ENCODE measurements around the gene KCNK2.

KCNK2 gene, protein sequence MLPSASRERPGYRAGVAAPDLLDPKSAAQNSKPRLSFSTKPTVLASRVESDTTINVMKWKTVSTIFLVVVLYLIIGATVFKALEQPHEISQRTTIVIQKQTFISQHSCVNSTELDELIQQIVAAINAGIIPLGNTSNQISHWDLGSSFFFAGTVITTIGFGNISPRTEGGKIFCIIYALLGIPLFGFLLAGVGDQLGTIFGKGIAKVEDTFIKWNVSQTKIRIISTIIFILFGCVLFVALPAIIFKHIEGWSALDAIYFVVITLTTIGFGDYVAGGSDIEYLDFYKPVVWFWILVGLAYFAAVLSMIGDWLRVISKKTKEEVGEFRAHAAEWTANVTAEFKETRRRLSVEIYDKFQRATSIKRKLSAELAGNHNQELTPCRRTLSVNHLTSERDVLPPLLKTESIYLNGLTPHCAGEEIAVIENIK

DNA sequence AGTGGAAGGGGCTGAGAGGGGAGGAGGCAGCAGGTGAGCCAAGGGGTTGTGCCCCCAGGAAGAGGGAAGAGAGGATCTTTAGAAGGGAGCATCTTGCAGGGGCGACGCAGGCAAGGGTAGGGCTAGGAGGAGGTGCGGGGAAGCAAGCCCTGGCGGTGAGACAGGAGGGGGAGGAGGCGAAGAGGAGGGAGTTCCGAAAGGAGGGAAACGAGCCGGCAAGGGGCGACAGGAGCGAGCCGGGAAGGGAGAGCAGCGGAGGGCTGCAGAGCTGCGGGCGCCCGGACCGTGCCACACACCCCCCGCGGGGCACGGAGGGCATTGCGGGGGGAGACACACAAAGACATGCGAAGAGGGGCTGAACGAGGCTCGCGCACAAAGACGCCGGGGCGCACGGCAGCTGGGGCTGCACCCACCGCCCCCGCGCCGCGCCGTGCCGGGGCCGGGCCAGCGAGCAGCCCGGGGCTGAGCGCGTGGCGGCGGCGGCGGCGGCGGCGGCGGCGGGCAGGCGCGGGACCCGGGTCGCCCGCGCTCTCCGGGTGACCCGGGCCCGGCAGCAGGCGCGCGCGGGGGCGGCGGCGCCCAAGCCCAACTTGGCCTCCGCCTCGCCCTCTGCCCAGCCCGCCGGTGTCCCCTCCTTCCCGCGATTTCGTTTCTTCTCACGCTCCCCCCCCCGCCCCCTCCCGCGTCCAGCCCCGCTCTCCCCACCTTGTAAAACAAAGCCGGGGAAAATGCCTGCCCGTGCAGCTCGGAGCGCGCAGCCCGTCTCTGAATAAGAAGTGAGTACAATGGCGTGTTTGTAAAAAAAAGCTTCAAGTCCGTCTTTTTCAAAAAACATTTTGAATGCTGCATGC, at the start of gene KCNK2:
KCNK2 (plus strand) TSS at position 206 of the 851 bp plus-strand sequence. CDS start 649 bp downstream, outside the sequence.
- peak; percentile 4 for DNase-seq

DNA sequence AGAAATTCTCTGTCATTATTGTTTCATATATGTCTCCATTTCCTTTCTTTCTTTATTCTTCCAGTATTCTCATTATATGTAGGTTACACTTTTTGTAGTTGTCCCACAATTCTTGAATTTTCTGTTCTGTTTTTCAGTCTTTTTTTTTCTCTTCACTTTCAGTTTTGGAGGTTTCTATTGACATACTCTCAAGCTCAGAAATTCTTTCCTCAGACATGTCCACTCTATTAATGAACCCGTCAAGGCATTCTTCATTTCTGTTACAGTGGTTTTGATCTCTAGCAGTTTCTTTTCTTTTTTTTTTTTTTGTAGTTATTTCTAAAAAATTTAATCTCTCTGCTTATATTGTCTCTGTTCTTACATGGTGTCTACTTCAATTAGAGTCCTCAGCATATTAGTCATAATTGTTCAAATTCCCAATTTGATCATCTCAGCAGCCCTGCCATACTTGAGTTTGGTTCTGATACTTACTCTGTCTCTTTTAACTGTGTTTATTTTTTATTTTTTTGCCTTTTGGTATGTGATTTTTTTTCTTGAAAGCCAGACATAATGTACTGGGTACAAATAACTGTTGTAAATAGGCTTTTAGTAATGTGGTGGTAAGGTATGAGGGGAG, 49.5 kb upstream of the KCNK2 start:
- DNase-seq, result no peak

DNA sequence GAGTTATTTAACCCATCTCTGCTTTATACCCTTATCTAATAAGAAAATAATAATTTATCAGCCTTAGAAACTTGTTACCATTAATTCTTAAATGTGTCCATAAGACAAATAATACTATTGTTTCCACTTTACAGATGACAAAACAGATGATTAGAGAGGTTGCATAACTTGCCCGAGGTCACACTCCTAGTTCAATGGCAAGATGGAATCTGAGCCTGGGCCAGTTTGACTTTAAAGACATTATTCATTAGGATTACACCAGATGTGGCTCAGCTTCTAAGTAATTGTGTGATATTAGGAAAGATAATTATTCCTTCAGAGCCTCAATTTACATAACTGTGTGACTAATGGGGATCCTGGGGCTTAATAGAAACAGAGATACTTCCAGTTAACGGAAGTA, 42.3 kb upstream of the KCNK2 start:
- no peak for DNase-seq

DNA sequence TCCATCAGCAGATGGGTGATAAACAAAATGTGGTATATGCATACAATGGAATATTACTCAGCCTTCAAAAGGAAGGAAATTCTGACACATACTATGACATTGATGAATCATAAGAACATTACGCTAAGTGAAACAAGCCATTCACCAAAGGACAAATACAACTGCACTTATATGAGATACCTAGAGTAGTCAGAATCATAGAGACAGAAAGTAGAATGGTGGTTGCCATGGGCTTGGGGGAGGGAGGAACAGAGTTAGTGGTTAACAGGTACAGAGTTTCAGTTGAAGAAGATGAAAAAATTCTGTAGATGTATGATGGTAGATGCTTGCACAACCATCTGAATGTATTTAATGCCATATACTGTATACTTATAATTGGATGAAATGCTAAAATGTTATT, 39.1 kb upstream of the KCNK2 start:
- DNase-seq, result no peak

DNA sequence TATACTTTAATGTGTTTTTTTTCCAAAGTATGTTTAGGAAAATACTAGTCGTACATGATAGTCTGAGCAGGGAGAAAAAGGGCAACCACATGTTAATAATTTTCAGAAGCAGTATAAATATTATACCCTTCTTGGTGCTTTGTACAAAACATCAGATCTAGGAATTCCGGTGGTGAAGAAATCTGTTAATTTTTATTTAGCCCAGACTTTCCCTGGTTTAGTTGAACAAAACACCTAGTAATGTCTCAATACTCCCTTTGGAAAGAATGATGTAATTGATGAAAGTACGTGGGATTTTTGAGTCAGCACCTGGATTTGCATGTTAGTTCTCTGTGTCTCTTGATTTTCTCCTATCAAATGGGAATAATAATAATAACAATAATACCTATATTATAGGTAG, 38.4 kb upstream of the KCNK2 start:
- no peak for DNase-seq

DNA sequence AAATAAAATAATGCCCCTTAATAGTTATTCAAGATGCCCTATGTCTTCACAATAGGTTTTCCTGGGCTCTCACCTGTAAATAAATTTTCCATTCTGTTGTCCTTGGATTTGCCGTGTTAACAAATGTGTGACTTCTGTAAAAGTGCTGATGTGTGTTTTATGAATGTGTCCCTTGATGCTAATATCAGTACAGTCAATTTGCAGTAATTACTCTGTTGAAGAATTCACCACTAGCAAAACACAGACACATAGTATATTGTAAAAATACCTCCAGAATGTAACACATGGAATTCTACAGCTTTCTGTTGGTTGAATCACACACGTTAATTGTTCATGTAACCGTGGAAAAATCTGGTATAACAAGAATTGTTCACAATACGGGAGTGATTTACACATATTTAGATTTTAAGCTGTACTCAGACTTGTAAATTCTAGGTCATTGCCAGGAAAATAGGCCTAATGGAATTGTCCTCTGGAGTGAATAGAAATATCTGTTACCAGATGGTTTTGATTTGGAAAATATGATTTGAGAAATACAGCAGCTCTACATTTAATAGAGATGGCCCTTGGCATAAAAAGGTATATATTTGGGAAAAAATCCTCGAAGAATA, 36.7 kb upstream of the KCNK2 start:
- DNase-seq, result no peak

DNA sequence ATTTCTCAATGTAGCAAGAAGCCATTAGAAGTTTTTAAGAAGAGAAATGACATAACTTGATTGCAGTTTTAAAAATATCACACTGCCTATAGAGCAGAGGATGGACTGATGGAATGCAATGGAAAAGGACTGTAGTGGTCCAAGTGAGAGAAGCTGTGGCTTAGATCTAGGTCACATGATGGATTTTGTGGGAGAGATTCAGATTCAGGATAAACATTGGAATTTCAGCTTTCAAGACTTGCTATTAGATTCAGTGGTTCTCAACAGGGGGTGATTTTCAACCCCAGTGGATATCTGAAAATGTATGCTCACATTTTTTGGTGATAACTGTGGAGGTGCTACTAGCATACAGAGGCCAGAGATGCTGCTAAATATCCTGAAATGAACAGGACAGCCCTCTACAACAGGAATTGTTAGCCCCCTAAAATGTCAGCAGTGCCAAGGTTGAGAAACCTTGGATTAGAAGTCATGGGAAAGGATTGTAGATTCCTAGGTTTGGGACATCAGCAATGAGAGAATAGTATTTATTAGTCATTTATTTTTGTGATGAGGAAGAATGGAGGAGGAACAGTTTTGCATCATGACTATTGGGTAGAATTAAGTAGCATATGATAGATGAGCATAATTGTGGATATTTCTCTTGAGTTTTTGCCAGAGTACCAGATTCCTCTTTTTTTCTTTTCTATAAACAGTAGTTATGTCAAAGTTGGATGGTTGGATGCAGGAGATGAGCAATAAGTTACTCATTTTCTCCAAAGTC, 30.1 kb upstream of the KCNK2 start:
- DNase-seq, result no peak

DNA sequence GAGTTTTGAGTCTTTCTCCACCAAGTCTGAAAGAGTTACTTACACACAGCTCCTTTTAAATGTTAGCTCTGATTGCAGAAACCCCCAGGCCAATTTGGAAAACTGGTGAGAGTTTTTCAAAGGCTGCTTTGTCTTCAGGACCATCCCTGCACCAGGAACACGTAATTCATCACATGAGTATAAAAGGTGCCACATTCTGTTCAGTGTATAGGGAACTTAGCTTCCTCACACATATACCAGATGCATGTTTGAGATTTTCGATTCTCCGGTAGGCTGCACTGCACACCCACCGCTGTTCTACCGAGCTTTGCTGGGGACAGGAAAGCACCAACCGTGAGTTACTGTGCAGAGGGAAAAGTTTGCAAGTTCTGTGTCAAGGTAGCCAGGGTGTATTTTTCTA, 28.3 kb upstream of the KCNK2 start:
- DNase-seq, result no peak

DNA sequence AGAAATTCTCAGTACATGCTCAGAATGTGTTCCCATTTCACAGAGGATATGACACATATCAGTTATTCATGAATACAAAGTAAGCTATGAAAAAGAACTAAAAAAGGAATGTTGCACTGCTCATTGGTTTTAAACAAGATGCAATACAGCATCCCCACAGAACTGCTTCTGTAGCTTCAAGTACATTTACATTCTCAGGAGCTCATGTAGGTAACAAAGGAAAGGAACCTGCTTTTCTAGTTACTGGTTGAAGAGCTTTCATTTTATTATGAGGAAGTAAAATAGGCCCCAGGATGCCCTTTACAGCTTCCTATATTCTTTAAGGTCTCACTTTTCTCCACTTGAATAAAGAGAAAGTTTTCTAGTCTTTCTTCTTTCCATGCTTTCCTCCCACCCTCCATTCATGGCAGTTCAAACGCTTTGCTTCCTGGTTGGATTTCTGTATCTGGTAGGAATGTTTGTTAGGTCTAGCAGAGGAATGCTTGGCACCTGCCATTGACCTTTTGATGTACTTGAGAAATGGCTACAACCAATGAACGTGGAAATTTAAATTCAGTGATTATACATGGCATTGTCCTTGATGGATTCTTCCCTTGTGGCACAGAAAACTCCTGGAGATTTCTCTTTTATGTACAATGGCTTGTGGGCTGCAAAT, 27.1 kb upstream of the KCNK2 start:
- DNase-seq, result no peak

DNA sequence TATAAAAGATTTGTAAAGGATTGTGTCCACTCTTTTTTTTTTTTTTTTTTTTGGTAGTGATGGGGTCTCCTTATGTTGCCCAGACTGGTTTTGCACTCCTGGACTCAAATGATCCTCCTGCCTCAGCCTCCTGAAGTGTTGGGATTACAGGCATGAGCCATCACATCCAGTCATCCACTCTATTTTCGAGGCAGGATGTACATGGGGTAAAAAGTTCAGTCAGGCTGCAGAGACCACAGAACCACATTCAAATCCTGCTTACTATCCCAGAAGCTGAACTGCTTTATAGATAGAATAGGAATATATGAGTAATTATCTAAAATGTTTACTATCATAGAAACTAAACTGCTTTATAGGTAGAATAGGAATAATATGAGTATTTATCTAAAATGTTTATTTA, 26.0 kb upstream of the KCNK2 start:
- DNase-seq, result no peak

DNA sequence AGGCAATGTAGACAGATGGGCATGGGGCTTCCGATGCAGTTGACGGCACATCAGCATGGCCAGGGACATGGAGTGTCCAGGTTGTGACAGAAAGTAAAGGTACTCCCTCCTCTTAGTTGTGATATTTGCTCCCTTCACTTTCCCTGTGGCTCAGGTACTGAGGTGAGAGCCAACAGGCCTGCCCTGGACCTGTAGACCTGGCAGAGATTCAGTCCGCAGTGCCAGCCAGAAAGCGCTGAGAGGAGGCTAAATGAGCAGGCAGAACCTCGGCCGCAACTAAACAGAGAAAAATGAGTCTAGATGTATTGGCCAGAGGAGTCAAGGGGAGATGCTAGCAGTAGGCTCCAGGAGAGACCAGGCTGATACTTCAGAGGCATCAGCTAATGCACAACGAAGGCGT, 22.6 kb upstream of the KCNK2 start:
- no peak for DNase-seq

DNA sequence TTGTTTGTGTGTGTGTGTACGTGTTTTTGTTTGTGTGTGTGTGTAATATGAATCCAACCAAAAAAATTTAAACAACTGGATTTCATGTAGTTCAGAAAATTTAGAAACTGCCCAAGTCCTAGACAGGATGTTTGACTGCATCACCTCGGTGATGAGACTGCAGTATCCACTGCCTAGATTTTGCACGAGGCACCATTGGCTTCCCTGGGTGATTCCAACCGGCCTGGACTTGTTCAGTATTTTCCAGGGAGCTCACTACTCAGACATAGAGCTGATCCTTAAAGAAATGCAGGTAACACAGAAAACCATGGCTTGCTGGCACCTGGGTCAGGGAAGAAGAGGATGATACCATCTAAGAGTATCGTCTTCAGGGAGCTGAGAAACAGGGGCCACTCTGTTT, 18.2 kb upstream of the KCNK2 start:
- no peak for DNase-seq

DNA sequence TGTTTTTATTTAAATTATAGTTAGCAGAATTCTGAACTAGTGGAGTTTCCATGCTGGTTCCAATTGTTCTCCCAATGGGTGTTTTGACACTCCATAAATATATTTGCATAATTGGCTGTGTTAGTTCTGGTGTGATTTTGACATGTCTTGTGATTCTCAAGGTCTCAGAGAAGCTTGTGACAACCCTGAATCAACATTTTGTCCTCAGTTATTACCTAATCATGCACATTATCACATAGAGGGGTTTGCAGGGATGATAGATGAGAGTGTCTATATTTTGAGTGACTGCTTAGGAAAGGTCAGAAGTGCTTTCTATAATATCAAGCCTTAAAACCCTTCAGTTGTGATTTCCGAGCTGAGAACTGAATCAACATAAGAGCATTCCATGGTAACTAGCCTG, 11.5 kb upstream of the KCNK2 start:
- DNase-seq, result no peak

DNA sequence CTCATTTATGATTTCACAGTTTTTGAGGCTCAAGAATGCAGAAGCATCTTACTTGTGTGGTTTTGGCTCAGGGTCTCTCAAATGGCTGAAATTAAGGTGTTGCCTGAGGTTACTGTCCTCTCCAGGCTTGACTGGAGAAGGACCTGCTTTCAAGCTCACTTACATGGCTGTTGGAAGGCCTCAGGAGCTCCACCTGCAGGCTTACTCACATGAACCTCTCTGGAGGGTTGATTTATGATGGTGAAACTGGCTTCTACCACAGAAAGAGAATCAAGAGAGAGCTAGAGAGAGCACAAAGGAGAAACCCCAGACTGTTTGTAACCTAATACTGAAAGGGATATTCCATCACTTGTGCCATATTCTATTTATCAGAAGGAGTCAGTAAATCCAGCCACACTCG, 6.2 kb upstream of the KCNK2 start:
- no peak for DNase-seq

DNA sequence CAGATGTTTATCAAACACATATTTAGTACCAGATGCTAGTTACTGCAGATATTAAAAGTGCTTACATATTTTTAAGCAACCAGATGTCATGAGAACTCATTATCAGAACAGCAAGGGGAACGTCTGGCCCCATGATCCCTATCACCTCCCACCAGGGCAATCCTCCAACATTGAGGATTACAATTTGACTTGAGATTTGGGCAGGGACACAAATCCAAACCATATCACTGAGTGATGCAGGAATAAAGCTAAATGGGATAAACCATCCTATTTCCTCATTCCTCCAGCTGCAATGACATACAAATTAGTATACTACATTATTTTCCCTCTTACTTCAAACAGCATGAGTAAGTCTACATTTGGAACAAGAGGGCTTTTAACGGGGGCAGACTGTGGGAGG, 3.1 kb upstream of the KCNK2 start:
- no peak for DNase-seq

DNA sequence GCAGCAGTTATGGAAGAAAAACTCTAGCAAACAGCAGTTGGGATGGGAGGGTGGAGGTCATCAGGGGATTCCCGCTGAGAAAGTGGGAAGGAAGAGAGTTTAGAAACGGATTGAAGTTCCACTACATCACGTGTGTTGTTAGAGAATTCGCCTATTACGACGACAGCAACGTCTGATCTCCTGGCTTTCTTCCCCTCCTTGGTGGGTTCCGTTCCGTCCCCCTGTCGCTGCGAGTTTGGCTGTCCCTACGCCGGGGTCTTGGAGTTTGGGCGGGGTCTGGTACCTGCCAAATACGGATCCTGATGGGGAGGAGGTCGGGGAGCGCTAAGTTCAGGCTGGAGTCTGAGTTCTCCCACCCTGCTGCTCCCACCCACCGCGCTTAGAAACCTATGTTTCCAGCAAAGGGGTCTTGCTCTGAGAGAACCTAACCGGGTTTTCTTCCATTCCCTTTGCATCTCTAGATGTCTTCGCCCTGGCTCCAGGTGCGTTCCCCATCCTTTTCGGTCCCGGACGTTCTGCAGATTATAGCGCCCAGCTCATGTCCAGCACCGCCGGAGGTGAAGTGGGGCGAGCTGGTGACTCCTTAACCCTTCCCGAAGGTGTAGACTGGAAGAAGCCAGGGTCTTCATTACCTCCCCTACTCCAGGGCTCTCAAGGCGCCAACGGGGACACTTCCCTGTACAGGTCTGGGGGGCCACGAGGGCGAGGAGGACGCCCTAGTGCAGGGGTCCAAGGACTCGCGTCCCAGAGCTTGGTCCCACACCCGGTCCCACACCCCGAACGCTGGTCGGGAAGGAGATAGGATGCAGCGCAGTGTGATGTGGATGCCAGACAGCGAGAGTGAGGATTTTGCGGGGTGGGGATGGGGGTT, 641 bp upstream of the KCNK2 start:
- DNase-seq, result no peak

DNA sequence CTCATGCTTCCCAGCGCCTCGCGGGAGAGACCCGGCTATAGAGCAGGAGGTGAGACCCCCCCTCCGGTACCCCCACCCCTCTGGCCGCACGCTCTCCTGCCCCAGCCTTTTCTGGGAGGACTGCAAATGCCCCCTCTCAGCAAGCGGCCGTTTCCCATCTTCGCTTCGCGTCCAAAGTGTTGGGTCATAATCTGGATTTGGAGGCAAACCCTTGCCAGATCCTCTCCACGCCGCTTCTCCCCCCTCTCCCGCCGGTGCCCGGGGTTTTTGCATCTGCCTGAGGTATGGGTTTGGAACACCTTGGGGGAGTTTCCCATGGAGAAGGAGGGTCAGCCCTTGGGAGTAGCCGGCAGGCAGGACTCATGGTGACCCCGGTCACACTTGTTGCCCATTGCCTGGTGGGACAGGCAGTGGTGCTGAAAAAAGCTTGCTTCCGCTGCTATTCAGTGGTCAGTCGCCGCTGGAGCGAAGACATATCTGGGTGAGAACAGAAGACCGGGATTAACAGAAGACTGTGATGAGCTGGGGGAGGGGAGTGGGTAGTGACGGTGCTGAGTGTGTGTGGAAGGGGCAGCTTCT, 935 bp downstream of the KCNK2 start:
- DNase-seq, result no peak

DNA sequence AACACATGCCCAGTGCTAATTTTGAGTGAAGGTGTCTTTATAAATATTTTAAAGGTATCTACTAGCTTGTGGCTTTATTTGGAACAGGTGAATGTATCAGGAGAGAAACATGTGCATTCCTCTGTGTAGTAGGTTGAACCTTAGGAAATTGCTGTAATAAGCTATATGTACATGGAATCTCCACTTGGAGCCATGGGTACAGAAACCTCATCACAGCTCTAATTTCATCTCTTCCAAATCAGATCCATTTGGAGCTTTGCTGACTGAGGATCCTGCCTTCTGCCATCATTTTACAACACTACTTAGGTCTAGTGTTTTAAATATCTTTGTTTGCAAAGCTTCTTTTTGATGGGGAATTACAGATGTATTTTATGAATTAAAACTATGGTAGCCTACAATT, 2.1 kb downstream of the KCNK2 start:
- DNase-seq, result no peak

DNA sequence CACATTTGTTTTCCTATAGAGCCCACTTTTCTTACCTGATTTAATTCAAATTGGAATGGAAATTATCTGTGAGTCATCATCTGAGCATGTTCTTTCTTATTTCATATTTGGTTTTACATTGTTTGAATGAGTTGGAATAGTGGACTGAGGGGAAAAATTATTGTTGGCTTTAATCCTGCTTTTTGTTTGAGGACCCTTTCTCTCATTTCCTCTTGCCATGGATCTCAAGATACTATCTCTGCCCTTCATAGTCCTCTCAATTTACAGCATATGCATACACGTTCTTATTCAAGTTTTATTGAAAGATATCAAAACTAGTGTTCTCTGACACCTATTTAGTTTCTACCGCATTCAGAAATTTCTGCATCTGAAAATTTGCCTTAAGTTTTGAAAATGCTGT, 5.1 kb downstream of the KCNK2 start:
- DNase-seq, result no peak

DNA sequence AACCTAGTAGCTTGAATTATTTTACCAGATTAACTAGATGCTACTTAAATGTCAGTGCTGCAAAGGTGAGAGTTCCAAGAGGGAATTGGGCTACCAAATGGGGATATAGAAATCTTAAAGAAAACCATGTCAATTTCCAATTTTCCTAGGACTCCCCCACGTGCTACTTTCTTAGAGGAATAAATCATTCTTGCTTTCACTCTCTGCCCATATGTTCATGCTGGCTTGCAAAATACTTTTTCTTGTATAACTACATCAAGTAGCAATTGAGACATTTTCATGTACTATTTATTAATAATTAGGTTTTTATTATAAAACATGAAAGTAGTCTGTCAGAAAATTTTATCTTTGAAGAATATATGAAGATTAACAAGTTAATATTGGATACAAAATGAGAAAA, 11.8 kb downstream of the KCNK2 start:
- no peak for DNase-seq

DNA sequence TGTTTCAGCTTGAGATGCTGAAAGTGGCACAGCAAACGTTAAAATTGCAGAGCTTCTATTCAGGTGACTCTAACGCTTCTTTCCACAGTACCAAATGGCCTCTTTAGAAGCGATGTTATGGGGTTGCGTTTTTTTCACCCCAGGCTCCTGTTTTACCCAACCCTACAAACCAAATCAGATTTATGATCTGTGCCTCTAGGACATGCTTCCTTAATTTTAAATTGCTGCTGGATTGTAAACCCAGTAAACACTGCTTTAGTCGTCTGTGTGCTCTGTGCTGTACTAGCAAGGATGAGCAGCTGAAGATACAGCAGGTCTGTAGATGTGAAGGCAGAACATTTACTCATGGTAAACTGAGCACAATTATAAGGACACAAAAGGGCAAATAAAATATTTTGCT, 13.0 kb downstream of the KCNK2 start:
- no peak for DNase-seq
